Stimulated activated naive CD8-positive, alpha-beta T cell treated with anti-CD3 and anti-CD28 coated beads, Interleukin-15, Interleukin-2, amounts not matched to agents 100 U/mL and 50 U/mL, for 24 hours (primary cell): ENCODE measurements around the gene NTRK1.
A peak's percentile ranks its signal among the peaks of the same experiment; 100 is the strongest.

Experiments used
- ATAC-seq: fragments of 150-1000 bp; cut with Tn5 transposase; one replicate; pipeline ENCODE4 v1.10.0; 2021
- DNase-seq: peaks from one replicate; pipeline ENCODE4 v3.0.0; 2021

The NTRK1 gene

DNA sequence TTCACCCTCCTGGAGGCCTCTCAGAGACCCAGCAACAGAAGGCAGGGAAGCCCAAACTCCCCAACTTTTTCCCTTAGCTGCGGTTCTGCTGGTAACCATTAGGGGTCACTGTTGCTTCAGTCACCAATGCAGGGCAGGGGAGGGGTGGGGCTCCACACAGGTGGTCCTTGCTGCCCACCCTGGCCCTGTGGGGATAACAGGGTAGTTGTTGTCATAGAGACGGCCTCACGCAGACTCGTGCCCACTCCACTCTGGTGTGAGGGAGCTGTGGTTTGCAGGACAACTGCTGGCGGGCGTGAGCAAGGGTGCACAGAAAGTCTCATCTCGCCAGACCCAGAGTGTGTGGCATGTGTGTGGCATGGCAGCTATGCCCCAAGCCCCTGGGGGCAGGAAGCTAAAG is 21.7 kb upstream of the NTRK1 start:
- ATAC-seq, result no peak
- peak; percentile 59 for DNase-seq

DNA sequence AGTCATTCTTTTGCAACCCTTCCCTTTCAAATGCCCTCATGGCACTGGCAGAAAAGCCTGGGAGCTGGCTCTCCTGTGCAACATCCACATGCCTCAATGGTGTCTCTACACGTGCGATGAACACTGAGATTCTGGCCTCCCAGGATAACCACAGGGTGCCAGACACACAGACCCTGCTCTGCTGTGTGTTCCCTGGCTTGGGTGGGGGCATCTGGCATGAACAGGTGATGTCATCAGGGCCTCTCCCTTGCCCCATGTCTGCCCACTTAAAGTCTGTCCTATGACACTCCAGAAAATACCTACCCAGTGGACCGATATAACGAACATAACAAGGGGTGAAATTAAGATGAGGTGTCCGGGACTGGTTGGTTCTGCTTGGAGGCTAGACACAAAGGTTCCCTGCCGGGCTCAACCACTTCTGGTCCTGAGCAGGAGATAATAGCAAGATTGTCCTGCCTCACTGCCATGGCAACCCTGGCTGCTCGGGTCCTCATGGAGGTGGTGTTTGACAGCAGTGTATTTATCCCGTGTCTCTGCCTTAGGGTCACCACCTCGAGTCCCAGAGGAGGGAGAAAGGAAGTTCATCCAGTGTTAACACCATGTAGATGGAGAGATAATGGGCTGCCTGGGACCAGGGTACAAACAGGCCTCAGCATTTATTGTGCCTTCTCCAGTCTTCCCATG is 21.1 kb upstream of the NTRK1 start:
- no peak for DNase-seq
- no peak for ATAC-seq

DNA sequence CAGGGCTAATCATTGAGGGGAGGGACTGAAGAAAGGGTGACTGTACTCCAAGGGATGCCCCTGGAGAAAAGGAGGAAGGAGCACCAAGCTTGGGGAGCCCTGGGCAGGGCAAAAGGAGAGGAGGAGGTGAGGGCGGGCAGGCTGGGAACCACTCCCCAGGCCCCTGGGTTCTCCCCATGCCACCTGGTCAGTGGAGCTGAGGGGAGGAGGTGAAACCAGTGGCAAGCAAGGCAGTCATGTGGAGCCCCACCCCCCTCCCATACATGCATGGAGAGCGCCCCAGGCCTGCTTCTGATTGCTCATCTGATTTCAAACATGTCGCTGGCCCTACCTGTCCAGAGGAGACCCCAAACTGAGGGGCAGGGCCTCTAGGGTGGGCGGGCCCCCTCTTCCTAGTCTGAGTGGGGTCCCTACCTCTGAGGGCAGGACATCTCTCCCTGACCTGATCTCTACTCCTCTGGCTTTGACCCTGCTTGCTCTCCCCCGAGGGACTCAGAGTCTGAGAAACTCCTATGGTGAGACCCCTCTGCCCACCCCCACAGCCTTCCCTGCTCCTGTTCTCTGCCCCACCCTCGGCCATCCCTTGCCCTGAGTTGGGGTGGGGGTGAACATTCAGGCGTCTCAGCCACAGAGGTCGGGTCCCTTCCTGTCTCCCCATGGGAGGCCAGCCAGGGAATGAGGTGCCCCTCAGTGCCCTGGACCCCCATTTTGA is 20.3 kb upstream of the NTRK1 start:
- DNase-seq (no peak), ATAC-seq (no peak)

DNA sequence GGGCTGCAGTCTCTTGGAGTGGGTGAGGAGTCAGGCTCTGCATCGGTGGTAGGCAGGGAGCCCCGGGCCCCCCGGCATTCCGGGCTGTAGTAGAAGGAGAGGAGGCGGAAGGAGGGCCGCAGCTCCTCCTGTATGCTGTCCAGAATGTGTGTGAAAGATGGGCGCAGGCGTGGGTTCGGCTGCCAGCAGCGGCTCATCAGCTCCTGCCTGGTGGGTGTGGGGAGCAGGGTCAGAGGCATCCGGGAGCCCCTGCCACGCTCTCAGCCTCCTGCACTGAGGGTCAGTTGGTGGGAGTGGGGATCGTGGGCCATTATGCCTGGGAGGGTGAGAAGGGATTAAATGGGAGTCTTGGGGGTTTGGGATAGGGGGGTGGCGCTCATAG is 19.8 kb upstream of the NTRK1 start:
- DNase-seq, result no peak
- ATAC-seq, result no peak

DNA sequence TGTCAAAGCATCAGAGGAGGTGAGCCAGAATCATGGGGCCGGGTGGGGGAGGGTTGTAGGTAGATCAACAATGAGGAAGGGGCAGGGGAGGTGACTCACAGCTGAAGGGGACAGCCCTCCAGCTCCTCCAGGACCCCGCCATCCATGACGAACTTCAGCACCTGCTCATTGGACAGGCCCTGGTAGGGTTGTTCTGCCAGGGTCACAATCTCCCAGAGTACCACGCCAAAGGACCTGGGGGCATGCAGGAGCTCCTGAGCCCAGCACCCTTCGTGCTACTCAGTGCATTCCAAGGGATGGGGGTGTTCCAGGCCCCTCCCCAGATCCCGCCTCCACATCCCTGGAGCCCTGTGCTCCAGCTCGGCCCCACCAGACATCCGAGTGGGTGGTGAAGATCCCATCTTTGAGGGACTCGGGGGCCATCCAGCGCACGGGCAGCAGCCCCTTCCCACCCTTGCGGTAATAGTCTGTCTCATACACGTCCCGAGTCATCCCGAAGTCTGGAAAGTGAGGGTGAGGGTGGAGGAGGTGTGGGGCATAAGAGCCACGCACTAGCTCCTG is 19.3 kb upstream of the NTRK1 start:
- DNase-seq (no peak), ATAC-seq (no peak)

DNA sequence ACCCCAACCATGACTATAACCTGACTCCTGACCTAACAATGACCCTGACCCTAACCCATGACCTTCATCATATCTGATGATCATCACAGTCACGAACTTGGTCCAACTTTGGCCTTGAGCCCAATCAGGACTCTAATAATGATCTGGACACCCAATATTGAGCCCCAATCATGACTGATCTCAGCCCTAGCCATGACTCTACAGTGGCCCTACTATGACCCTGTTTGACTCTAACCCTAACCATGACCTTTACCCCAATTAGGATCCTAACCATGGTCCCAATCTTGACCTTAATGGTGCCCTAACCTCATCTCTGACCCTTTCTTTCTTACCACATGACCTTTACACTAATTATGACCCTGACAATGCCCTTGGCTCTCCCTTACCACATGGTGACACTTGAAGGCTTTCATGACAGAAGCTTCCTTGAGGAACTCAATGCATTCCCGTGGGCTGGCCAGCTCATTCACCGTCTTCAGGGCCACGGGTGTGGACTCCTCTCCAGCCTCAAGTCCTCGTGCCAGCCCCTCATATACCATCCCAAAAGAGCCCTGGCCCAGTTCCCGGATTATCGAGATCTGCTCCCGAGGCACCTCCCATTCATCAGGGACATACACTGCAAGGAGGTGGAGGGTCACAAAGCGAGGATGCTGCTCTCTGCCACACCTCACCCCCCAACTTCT is 17.9 kb upstream of the NTRK1 start:
- no peak for ATAC-seq

DNA sequence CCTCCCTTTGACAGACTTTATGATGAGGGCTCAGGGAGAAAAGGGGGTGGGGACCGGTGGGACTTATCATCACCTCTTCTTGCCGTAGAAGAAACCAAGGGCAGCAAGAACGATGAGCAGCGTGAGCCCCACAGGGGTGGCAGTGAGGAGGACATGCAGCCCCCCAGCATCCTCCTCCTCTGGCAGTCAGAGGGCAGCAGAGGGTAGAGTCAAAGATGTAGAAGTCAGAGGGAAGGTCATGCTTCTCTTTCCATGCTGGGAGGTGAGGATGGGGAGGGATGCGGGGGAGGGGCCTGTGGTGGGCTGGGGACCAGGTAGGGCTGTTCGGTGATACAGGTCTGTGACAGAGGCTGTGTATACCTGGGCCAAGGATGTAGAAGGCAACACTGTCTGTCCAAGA is 16.6 kb upstream of the NTRK1 start:
- DNase-seq (no peak), ATAC-seq (no peak)

More for the DNA sequence above, 17.9 kb upstream of the NTRK1 start:
- no peak for DNase-seq

DNA sequence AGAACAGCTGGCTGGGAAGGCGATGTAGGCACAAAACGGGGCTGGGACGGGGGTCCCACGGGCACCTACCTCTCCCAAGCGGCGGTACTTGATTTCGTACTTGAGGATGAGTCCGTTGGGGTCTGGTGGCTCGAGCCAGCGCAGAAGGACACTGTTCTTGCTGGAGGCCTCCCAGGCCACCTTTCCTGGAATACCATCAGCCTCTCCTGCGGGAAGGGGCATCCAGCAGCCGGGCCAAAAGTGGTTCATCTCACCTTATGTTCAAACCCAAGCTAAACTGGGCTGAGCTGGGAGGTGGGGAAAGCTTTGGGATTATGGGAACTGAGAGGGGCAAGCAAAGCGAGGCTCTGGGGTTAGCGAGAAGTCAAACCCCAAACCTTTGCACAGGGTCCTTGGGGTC is 16.0 kb upstream of the NTRK1 start:
- DNase-seq (no peak), ATAC-seq (no peak)

DNA sequence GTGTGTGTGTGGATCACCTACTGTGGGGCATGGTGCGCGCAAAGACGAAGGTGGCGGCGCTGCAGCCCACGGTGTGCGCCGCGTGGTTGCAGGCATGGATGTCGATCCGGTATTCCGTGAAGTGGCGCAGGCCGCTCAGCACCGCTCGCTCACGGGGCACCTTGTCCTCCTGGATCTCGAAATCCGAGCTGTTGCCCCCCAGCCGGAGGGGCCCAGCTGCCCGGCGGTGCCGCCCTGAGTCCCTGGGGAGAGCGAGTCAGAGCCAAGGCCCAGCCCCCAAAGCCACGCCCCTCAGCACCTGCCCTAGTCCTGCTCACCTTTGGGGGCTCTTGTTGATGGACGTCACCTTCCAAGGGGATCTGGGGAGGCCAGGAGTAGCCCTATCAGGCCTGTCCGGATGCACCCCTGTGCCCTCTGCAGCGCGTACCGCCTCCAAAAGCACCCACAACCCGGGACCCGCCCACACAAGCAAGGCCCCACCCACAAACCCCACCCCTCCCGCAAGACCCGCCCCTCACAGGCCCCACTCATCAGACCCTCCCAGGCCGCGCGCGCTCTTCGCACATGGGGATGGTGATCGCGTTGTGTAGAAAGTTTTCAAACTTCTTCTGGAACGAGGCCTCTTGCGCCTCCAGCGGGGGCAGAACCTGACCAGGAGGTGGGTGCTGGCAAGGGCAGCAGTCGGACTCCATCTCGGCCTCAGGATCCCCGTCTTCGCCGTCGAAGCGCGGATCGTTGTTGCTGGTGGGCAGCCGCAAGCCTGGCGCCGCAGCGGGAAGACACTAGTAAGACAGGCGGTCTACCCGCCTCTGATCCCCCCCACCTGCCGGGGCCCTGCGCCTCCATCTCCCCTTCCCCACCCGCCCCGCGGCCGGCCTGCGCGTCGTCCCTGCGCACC is 15.4 kb upstream of the NTRK1 start:
- ATAC-seq (peak; percentile 26), DNase-seq (peak; percentile 41)

DNA sequence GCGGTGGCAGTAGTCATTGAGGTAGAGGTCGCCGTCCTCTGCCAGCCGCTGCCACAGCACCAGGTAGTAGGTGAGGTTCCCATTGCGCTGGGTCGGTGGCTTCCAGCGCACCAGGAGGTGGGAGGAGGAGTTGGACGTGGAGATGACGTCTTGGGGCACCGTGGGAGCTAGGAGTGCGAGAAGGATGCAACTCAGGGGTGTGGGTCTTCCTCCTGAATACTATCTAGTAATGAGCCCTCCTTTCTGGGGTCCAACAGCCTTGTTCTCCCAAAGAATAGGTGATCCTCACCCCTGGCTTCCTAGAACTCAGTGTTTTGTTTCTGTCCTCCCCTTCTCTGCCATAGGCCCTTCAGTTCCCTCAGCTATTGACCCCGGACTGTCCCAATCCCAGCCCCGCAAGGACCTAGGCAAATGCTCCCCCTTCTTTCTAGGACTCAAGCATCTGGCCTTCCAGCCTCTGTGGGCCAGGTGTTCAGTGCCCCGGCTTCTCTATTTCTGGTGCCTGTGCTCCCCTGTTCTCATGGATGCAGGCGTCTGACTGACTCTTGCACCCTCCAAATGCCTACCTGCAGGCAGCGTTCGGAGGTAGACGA is 14.6 kb upstream of the NTRK1 start:
- ATAC-seq, result no peak
- no peak for DNase-seq

DNA sequence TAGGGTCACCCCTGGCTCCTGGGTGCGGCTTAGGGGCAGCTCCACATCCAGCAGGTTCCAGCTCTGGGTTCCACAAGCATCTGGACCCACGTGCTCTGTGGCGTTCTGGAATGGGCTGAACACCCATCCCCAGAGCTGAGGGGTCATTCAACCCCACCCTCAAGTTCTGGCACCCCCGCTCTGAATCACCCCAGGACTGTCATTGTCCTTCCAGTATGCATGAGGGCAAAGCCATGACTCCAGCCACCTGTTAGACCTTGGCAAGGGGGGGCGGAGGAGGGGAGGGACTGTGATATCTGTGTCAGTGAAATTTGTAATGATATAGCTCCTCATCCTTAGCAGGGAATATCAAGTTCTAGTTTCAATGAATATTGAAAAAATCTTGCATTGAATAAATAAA is 14.0 kb upstream of the NTRK1 start:
- ATAC-seq (no peak), DNase-seq (no peak)

DNA sequence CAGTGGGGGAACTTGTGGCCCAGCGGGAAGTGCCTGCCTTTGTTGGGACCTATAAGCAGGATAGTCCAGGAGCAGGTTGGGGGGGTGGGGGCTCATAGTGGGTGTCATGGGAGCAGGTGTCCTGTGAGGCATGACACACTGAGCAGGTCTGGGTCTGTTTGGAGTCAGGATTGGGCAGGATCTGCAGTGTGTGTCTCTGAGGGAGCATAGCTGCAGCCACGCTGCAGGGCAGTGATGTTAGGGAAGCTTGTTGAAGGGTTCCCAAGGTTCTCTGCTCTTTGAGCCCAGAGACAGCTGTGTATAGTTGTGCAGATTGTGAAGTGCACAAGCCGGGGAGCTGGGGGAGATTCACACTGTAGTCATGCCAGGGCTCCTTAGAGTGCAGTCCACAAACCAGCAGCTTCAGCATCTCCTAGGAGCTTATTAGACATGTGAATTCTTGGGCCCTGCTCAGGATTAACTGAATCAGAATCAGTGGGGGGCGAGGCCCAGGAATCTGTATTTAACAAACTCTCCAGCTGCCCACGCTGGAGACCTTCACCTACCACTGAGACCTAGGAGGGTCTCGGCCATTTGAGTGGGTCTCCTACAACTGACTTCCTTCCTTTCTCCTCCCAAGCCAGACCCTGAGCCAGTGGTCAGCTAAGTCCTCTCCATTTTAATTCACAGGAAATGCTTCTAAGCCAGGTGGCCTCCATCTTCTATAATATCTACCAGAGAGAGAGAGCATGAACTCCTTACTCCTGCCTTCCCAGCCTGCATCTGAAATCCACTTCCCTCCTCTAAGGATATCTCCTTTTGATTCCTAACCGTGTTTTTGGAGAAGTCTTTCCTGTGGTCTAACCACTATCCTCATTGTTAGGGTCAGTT is 12.8 kb upstream of the NTRK1 start:
- no peak for ATAC-seq
- DNase-seq, result no peak

DNA sequence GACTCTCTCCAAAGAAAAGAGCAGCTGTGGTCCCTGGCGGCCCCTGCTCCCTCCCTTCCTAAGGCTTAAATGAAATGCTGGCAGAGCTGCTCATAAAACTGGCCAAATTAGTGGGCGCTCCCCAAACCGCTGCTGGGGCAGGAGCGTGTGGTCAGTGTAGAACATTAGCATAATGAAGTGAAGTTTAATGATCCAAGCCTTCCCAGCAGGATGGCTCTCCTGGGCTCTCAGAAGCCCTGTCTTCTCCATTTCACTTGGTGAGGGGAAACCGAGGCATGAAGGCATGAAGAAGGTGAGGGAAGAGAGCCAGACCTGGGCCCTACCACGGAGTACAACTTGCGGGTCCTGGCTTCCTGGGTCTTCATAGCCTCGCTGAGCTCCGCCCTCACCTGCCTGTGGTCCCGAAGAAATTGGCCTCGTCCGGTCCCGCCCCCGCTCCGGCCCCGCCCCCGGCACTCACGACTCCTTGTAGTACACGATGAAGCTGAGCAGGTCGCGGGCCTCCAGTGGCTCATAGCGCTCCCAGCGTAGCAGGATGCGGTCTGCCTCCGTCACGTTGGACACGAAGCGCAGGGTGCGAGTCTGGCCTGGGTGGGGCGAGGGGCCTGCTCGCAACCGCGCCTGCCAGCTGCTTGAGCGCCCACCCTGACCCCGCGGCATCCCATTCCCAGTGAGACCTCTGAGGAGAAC is 12.1 kb upstream of the NTRK1 start:
- DNase-seq, result peak; percentile 77
- ATAC-seq, result peak; percentile 58

DNA sequence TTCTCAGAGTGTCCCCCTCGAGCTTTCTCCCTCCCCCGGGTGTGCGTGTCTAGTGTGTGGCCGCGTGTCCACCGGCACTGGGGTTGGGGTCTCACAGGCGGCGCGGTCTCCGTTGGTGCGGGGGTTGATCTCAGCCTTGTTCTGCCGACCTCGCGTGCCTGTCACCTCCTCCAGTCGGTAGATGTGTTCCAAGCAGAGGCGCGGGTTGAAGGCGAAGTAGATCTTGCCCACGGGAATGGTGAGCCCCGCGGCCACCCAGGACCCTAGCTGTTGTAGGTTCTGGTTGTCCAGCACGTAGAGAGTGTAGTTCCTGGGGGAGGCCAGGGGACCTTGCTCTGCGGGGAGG is 11.5 kb upstream of the NTRK1 start:
- no peak for DNase-seq
- no peak for ATAC-seq

DNA sequence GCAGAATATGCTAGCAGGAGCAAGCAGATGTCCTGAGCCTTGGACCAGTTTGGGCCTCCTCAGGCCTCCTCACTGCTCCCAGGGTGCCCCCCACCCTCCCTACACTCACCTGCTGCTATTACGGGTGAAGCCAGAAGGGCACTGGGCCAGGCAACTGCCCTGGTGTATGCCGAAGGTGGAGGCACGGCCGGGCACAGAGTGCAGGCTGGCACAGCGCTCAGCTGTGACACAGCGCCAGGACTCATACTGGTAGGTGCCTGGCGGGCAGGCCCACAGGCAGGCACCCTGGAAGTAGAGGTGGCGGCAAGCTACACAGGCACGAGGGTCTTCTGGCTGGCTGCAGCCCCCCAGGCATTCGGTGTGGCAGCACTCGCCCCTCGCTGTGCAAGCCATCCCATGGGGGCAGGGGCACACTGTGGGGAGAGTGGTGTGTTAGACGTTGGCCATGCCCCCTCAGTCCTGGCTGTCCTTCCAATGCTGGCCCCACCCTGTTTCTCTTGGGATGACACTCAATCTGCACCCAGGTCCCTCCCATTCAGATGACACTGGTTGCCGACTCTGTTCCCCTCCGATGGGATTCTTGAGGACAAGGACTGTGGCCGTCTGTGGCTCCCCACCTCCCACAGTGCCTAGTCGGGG is 8.8 kb upstream of the NTRK1 start:
- no peak for ATAC-seq
- DNase-seq, result no peak

DNA sequence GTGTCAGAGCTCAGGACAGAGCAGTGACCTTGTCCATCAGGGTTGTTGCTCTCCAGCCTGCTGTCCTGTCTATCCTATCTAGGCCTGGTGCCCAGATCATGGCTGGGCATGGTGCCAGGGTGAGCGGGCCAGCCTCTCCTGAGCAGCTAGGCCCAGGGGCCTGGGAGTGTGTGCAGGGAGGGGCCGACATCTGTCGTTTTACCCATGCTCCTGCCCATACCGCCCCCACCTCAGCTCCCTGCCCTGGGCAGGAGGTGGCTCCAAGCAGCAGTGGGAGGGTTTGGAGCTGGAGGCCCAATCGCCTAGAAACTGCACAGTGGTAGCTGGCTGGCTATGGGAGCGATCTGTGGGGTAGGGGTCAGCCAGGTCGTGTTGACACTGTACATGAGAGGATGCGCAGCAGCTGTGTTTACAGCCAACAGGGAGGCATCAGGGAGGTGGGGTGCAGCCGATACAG is 8.2 kb upstream of the NTRK1 start:
- ATAC-seq, result no peak
- DNase-seq, result no peak

DNA sequence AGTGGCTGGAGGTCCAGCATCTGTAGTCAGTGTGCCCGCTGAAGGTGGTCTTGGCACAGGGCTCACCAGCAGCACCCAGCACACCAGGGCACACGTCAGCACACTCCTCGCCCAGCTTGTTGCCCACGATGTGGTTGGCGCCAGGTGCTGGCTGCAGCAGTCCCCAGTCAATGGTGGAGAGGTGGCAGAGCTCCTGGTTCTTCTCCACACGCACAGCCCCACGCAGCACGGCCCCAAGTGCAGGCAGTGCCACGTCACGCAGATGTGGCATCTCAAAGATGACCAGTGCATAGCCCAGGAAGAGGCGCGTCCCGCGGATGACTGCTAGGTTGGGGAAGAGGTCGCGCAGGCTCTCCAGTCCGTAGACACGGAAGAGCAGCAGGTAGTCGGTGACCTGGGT is 6.9 kb upstream of the NTRK1 start:
- no peak for ATAC-seq
- DNase-seq, result no peak

DNA sequence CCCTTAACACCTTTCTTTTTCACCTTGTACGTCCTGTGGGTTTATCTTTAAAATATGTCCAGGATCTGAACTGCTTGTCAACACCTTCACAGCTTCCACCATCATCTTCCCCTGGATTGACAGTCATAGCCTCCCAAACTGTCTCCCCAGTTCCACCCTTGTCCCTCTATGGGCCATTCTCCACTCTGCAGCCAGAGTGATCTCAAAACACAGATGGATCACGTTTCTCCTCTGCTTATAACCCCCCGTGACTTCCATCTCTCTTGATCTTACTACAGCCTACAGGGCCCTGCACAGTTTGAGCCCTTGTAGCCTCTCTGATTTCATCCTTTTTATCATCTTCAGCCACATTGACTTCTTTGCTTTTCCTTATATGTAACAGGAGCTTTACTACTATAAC is 6.0 kb upstream of the NTRK1 start:
- no peak for DNase-seq
- no peak for ATAC-seq

DNA sequence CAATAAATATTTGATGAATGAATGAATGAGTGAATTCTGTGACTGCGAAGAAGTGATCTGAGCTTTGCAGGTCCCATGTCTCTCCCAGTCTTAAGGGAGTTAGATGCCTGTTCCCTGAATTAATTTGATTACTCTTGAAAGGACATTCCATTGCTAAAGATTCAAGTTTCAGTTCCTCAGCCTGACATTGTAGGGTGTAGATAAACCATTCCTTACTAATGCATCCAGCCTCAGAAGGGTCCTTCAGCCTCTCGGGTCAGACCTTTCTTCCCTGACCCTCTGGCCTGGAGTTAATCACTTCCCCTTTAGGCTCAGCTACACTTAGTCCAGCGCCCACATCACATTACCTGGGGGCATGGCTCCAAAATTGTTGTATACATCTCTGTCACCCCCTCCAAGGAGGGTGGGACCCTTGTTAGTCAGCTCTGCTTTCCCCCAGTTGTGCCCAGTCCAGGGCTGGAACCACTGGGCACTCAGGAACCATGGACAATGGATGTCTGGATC is 4.3 kb upstream of the NTRK1 start:
- DNase-seq, result no peak

DNA sequence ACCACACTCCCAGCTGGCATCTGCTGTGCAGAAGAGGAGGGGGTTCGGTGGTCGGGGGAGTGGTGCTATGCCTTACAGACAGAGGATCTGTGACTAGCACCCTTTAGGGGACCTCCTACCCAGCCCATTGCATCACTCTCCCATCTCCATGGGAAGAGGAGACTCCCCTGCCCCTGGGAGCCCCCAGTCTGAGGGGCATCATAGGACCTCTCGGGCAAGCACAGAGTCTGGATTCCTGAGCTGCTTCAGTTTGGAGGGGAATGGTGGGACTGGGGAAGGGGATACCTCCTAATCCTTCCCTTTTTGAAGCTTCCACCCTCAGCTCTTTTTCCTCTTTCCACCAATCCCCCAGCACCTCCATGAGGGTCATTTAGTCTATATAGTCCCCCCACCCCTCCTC is 3.1 kb upstream of the NTRK1 start:
- ATAC-seq, result no peak
- no peak for DNase-seq

More for the DNA sequence above, 4.3 kb upstream of the NTRK1 start:
- no peak for ATAC-seq
